K562 (cell line): ENCODE results near the gene ZER1. TPM values are rescaled to one million over a fixed set of nuclear protein-coding genes. Genes with fewer than 3 reads are reported as not detected.
A peak's percentile ranks its signal among the peaks of the same experiment; 100 is the strongest.

Experiments used
- COPS2 ChIP-seq: fragments of 450-650 bp; conservative IDR thresholded peaks from 2 replicates; pipeline ENCODE4 v1.6.1; 2016; ENCODE audit warnings: mild to moderate bottlenecking, moderate library complexity
- CTCF ChIP-seq, 3 experiments: IDR thresholded peaks in 2 of 3; conservative IDR thresholded peaks in 1 of 3; 2 replicates each; pipeline ENCODE4 v1.5.1; 2011 to 2012; ENCODE audit warnings: low read length in 3 of 3, mild to moderate bottlenecking in 3 of 3, control low read depth in 2 of 3, improper control_type of control experiment in 1 of 3, inconsistent platforms in 1 of 3, low read depth in 1 of 3, mixed read lengths in 1 of 3, moderate library complexity in 1 of 3; ENCODE audit not compliant: insufficient read depth in 2 of 3
- E2F4 ChIP-seq: sonication (generic); formaldehyde crosslinking; IDR thresholded peaks from 2 replicates; pipeline ENCODE4 v1.8.0; 2022; ENCODE audit warnings: mild to moderate bottlenecking, low read depth, missing genetic modification reagents
- FIP1L1 ChIP-seq: fragments of 200-400 bp; formaldehyde crosslinking; IDR thresholded peaks from 2 replicates; pipeline ENCODE4 v1.6.1; 2018; ENCODE audit warnings: mild to moderate bottlenecking, low read depth, low read length; ENCODE audit not compliant: poor library complexity, severe bottlenecking
- FOXP1 ChIP-seq: sonication (generic); formaldehyde crosslinking; IDR thresholded peaks from 2 replicates; pipeline ENCODE4 v1.8.0; 2022; ENCODE audit warnings: mild to moderate bottlenecking, missing genetic modification reagents
- GTF2F1 ChIP-seq: IDR thresholded peaks from 2 replicates; pipeline ENCODE4 v1.6.1; 2011; ENCODE audit warnings: low read depth, low read length, improper control_type of control experiment
- HDAC1 ChIP-seq, 2 experiments: fragments of 450-650 bp; IDR thresholded peaks; 2 replicates each; pipeline ENCODE4 v1.6.1; 2016 to 2017; ENCODE audit warnings: inconsistent platforms in 1 of 2, mild to moderate bottlenecking in 1 of 2, moderate library complexity in 1 of 2
- HMG20A ChIP-seq: fragments of 450-650 bp; formaldehyde crosslinking; conservative IDR thresholded peaks from 2 replicates; pipeline ENCODE4 v1.4.0; 2020; ENCODE audit warnings: mild to moderate bottlenecking, mixed read lengths
- HNRNPH1 ChIP-seq: fragments of 200-400 bp; formaldehyde crosslinking; optimal IDR thresholded peaks from 2 replicates; pipeline ENCODE3; 2017; ENCODE audit warnings: low read depth, mild to moderate bottlenecking, low read length, moderate library complexity
- IRF9 ChIP-seq: fragments of 450-650 bp; IDR thresholded peaks from 2 replicates; pipeline ENCODE4 v1.6.1; 2016; ENCODE audit warnings: missing biosample characterization, missing genetic modification characterization
- KLF13 ChIP-seq: fragments of 450-650 bp; IDR thresholded peaks from 2 replicates; pipeline ENCODE4 v1.6.1; 2016; ENCODE audit warnings: missing genetic modification characterization, low read depth, mild to moderate bottlenecking, missing compliant biosample characterization, moderate library complexity, borderline replicate concordance
- PATZ1 ChIP-seq: fragments of 250-450 bp; sonication (Bioruptor Pico); IDR thresholded peaks from 2 replicates; pipeline ENCODE4 v1.5.0; 2020; ENCODE audit warnings: mild to moderate bottlenecking, borderline replicate concordance
- SAFB ChIP-seq: fragments of 200-400 bp; formaldehyde crosslinking; IDR thresholded peaks from 2 replicates; pipeline ENCODE4 v1.6.1; 2017; ENCODE audit warnings: low read depth, low read length, borderline replicate concordance
- SMARCC2 ChIP-seq: fragments of 450-650 bp; IDR thresholded peaks from 2 replicates; pipeline ENCODE4 v1.6.1; 2017; ENCODE audit warnings: antibody characterized with exemption, moderate library complexity, mild to moderate bottlenecking, low read depth
- SRSF3 ChIP-seq: fragments of 200-400 bp; formaldehyde crosslinking; IDR thresholded peaks from 2 replicates; pipeline ENCODE4 v1.6.1; 2016; ENCODE audit warnings: mild to moderate bottlenecking, low read length, moderate library complexity; ENCODE audit not compliant: insufficient read depth
- STAG1 ChIP-seq: sonication (generic); formaldehyde crosslinking; IDR thresholded peaks from 2 replicates; pipeline ENCODE4 v1.5.0; 2020; ENCODE audit warnings: missing genetic modification reagents, borderline replicate concordance
- ZNF133 ChIP-seq: fragments of 250-450 bp; sonication (Bioruptor Pico); IDR thresholded peaks from 2 replicates; pipeline ENCODE4 v1.4.0; 2020; ENCODE audit warnings: mild to moderate bottlenecking
- ZNF398 ChIP-seq: fragments of 250-450 bp; sonication (Bioruptor Pico); IDR thresholded peaks from 2 replicates; pipeline ENCODE4 v1.8.0; 2021; ENCODE audit warnings: moderate library complexity, mild to moderate bottlenecking, inconsistent platforms
- ZNF436 ChIP-seq: fragments of 250-450, 450-650 bp; sonication (Bioruptor Pico); formaldehyde crosslinking; IDR thresholded peaks from 2 replicates; pipeline ENCODE4 v1.7.0; 2020; ENCODE audit warnings: mild to moderate bottlenecking
- polyA plus RNA-seq, 8 experiments: library from polyadenylated mRNA; depleted of rRNA in 4 of 8; stranded (reverse) in 5 of 8; unstranded in 3 of 8; fragments of >200 nt; fragmentation: Nextera tagmentation in 2 of 8; fragmentation: Illumina TruSeq in 1 of 8; extraction: Ambion mirVana in 2 of 8; extraction: Trizol in 1 of 8; gene quantifications; 2 replicates each; pipeline versions ENCODE4 v1.2.1 to v1.2.3, GENCODE V29; 2011 to 2014; ENCODE audit warnings: inconsistent platforms in 1 of 8, missing spikeins in 1 of 8
- total RNA-seq, 7 experiments: library from RNA; depleted of rRNA in 6 of 7; stranded (reverse); fragments of >200 nt in 6 of 7; fragmentation: Illumina TruSeq in 2 of 7; extraction: Trizol in 2 of 7; gene quantifications; 2 replicates each; pipeline versions ENCODE4 v1.2.1 to v1.2.3, GENCODE V29; 2011 to 2021; ENCODE audit warnings: low replicate concordance in 1 of 7

The ZER1 gene
- total and polyA plus RNA-seq, 9 of the 15 experiments (the other 6 are each of a cell fraction or from before 2014, with no cell fraction given), result 0.07 to 10.7 (median 6.2) TPM

- peak in 1 of 3 experiments; percentile 3; a peak in 1 of 6 replicates for TF ChIP-seq CTCF (IDR thresholded peaks at IDR 0.05 in 2 of 3, conservative IDR thresholded peaks at IDR 0.05 in 1 of 3; ENCODE audit: insufficient read depth in 2 of 3, low read depth in 1 of 3, low read length in 3 of 3)
- TF ChIP-seq ZNF436, result no peak
- no peak for TF ChIP-seq ZNF398
- TF ChIP-seq FOXP1 (CRISPR knock-in tag), result peak; percentile 65; the same call in 1 of the 2 replicates
- TF ChIP-seq SRSF3, result no peak
- no peak for TF ChIP-seq HNRNPH1
- no peak for TF ChIP-seq COPS2
- no peak for TF ChIP-seq GTF2F1
- TF ChIP-seq KLF13 (tag), result peak; percentile 70; the same call in 1 of the 2 replicates
- TF ChIP-seq IRF9 (tag), result no peak
- 0 out of 4 replicates have a peak, but pooled peaks of 1 of the 2 experiments have one; percentile 39 for TF ChIP-seq HDAC1 (IDR thresholded peaks at IDR 0.05)
- no peak for TF ChIP-seq SMARCC2
- no peak for TF ChIP-seq PATZ1 (CRISPR knock-in tag)
- TF ChIP-seq SAFB, result peak; percentile 91
- TF ChIP-seq ZNF133 (CRISPR knock-in tag), result no peak
- TF ChIP-seq E2F4, result no peak
- TF ChIP-seq FIP1L1, result peak; percentile 98
- 0 out of 2 replicates have a peak, but pooled peaks have one; percentile 8 for TF ChIP-seq STAG1 (CRISPR knock-in tag)
- TF ChIP-seq HMG20A, result no peak
Measured at GRCh38 chr9:128771745-128772519, at the start of gene ZER1 (continued).
